H1 (cell line): ENCODE data around the gene ABHD10. TPM values are rescaled to one million over a fixed set of nuclear protein-coding genes. Genes with fewer than 3 reads are reported as not detected.

Experiments
- CTCF ChIA-PET: fragments of 300-600 bp; sonication (Branson Sonifier 250); formaldehyde crosslinking; loops from one replicate; lab custom pipeline; 2021; ENCODE audit not compliant: partially characterized antibody; lab: Charles Lee
- POLR2A ChIA-PET: fragments of 300-600 bp; sonication (Branson Sonifier 250); formaldehyde crosslinking; loops from one replicate; lab custom pipeline; 2021; ENCODE audit warnings: inconsistent platforms; ENCODE audit not compliant: partially characterized antibody; lab: Charles Lee
- DNase-seq, 2 experiments: peaks; one replicate each; pipeline versions ENCODE4 v3.0.0 to v3.0.0-alpha.2; 2010 to 2022; ENCODE audit warnings: low spot score in 2 of 2, low read depth in 1 of 2, mixed read lengths in 1 of 2
- FAIRE-seq: peaks from 2 replicates; lab custom pipeline; 2011; peaks lifted over from hg19 to GRCh38; lab: Jason Lieb, UNC
- H2AFZ ChIP-seq: 2 replicates; pipeline ENCODE4 v1.8.1; 2012; ENCODE audit warnings: low read length, inconsistent platforms
- H2AK5ac ChIP-seq: 2 replicates; pipeline ENCODE4 v1.6.1; 2013; ENCODE audit warnings: low read depth, low read length
- H2BK120ac ChIP-seq: replicated peaks from 2 replicates; pipeline ENCODE3; 2013; ENCODE audit warnings: low read depth, low read length, inconsistent platforms
- H2BK12ac ChIP-seq: 2 replicates; pipeline ENCODE4 v1.6.1; 2013; ENCODE audit warnings: low read depth, low read length
- H2BK15ac ChIP-seq: 2 replicates; pipeline ENCODE4 v1.6.1; 2013; ENCODE audit warnings: low read length
- H2BK20ac ChIP-seq: 2 replicates; pipeline ENCODE4 v1.6.1; 2013; ENCODE audit warnings: low read length
- H2BK5ac ChIP-seq: 2 replicates; pipeline ENCODE4 v1.6.1; 2013; ENCODE audit warnings: low read depth, low read length
- H3K14ac ChIP-seq: 2 replicates; pipeline ENCODE4 v1.6.1; 2013; ENCODE audit warnings: inconsistent platforms; ENCODE audit not compliant: insufficient read length
- H3K18ac ChIP-seq: 2 replicates; pipeline ENCODE4 v1.6.1; 2013; ENCODE audit warnings: low read length; ENCODE audit errors: extremely low read depth
- H3K23ac ChIP-seq: 2 replicates; pipeline ENCODE4 v1.6.1; 2013; ENCODE audit warnings: inconsistent platforms; ENCODE audit not compliant: insufficient read length
- H3K23me2 ChIP-seq: 2 replicates; pipeline ENCODE4 v1.6.1; 2013; ENCODE audit warnings: low read depth, low read length
- H3K27ac ChIP-seq: 2 replicates; pipeline ENCODE4 v1.6.1; 2011; ENCODE audit warnings: low read depth, low read length, inconsistent platforms
- H3K27me3 ChIP-seq, 4 experiments: replicated peaks in 1 of 4; 1 replicate in 1 of 4; 2 replicates in 3 of 4; pipeline versions ENCODE4 v1.6.1 to v1.8.1; 2011 to 2013; ENCODE audit warnings: low read length in 3 of 4, mild to moderate bottlenecking in 3 of 4, inconsistent platforms in 2 of 4, mixed read lengths in 2 of 4, moderate library complexity in 1 of 4; ENCODE audit not compliant: control insufficient read depth in 3 of 4, insufficient read depth in 3 of 4; ENCODE audit errors: extremely low read depth in 1 of 4
- H3K36me3 ChIP-seq, 4 experiments: 2 replicates each; pipeline versions ENCODE4 v1.6.1 to v1.8.1; 2011 to 2013; ENCODE audit warnings: mild to moderate bottlenecking in 4 of 4, low read length in 3 of 4, moderate library complexity in 2 of 4, control low read depth in 1 of 4, inconsistent platforms in 1 of 4; ENCODE audit not compliant: insufficient read depth in 4 of 4, control insufficient read depth in 2 of 4
- H3K4ac ChIP-seq: replicated peaks from 2 replicates; pipeline ENCODE3; 2013; ENCODE audit warnings: low read length, low read depth, mixed read lengths, inconsistent platforms; ENCODE audit not compliant: insufficient read length
- H3K4me1 ChIP-seq, 4 experiments: replicated peaks in 1 of 4; 1 replicate in 1 of 4; 2 replicates in 3 of 4; pipeline versions ENCODE4 v1.6.1 to v1.8.1; 2011 to 2013; ENCODE audit warnings: low read length in 3 of 4, inconsistent platforms in 2 of 4, mixed read lengths in 1 of 4; ENCODE audit not compliant: insufficient read depth in 4 of 4, control insufficient read depth in 3 of 4
- H3K4me2 ChIP-seq, 2 experiments: 2 replicates each; pipeline versions ENCODE4 v1.6.1 to v1.8.1; 2011 to 2013; ENCODE audit warnings: low read depth in 2 of 2, low read length in 2 of 2, control low read depth in 1 of 2, inconsistent platforms in 1 of 2, mild to moderate bottlenecking in 1 of 2; ENCODE audit not compliant: insufficient read depth in 1 of 2
- H3K4me3 ChIP-seq, 4 experiments: fragments of 200-600, 300-600 bp in 1 of 4; sonication (generic), shearing (Covaris generic), sonication (Bioruptor Twin) in 1 of 4; 2 replicates each; pipeline versions ENCODE4 v1.5.1 to v1.8.1; 2011 to 2016; ENCODE audit warnings: low read length in 4 of 4, low read depth in 3 of 4, control low read depth in 2 of 4, inconsistent platforms in 2 of 4, mild to moderate bottlenecking in 2 of 4, mixed read lengths in 1 of 4, moderate library complexity in 1 of 4; ENCODE audit not compliant: insufficient read depth in 2 of 4; ENCODE audit errors: extremely low read depth in 1 of 4
- H3K56ac ChIP-seq: replicated peaks from 2 replicates; pipeline ENCODE3; 2013; ENCODE audit warnings: low read depth, mild to moderate bottlenecking, mixed read lengths, low read length, inconsistent platforms; ENCODE audit not compliant: insufficient read length
- H3K79me1 ChIP-seq: 2 replicates; pipeline ENCODE4 v1.6.1; 2013; ENCODE audit warnings: low read depth, low read length, control low read depth
- H3K79me2 ChIP-seq, 2 experiments: 2 replicates each; pipeline versions ENCODE4 v1.6.1 to v1.8.1; 2012 to 2013; ENCODE audit warnings: low read length in 2 of 2, mild to moderate bottlenecking in 2 of 2, inconsistent platforms in 1 of 2; ENCODE audit not compliant: insufficient read depth in 2 of 2, control insufficient read depth in 1 of 2
- H3K9ac ChIP-seq, 4 experiments: replicated peaks in 1 of 4; 1 replicate in 1 of 4; 2 replicates in 3 of 4; pipeline versions ENCODE4 v1.6.1 to v1.8.1; 2011 to 2013; ENCODE audit warnings: low read depth in 3 of 4, low read length in 3 of 4, control low read depth in 2 of 4, mild to moderate bottlenecking in 2 of 4, moderate library complexity in 2 of 4, inconsistent platforms in 1 of 4; ENCODE audit errors: extremely low read depth in 1 of 4
- H3K9me3 ChIP-seq, 2 experiments: 2 replicates each; pipeline versions ENCODE4 v1.6.1 to v1.8.1; 2012 to 2013; ENCODE audit warnings: mild to moderate bottlenecking in 2 of 2, moderate library complexity in 2 of 2, control low read depth in 1 of 2, inconsistent platforms in 1 of 2, low read depth in 1 of 2, low read length in 1 of 2, mixed read lengths in 1 of 2; ENCODE audit not compliant: insufficient read depth in 2 of 2
- H4K20me1 ChIP-seq, 2 experiments: replicated peaks in 1 of 2; 2 replicates each; pipeline versions ENCODE3 to v1.8.1; 2011 to 2013; ENCODE audit warnings: inconsistent platforms in 2 of 2, low read length in 2 of 2, mild to moderate bottlenecking in 1 of 2; ENCODE audit not compliant: insufficient read depth in 2 of 2, control insufficient read depth in 1 of 2
- H4K5ac ChIP-seq: 2 replicates; pipeline ENCODE4 v1.6.1; 2013; ENCODE audit warnings: low read length, low read depth, mixed read lengths, inconsistent platforms; ENCODE audit not compliant: insufficient read length
- H4K8ac ChIP-seq: 2 replicates; pipeline ENCODE4 v1.8.0; 2013; ENCODE audit warnings: mild to moderate bottlenecking, moderate library complexity, low read length, inconsistent platforms; ENCODE audit not compliant: insufficient read depth; ENCODE audit errors: extremely low read depth
- H4K91ac ChIP-seq: replicated peaks from 2 replicates; pipeline ENCODE3; 2013; ENCODE audit warnings: low read length, mixed read lengths, inconsistent platforms; ENCODE audit not compliant: insufficient read length
- CTCF ChIP-seq, 3 experiments: IDR thresholded peaks; 1 replicate in 2 of 3; 2 replicates in 1 of 3; pipeline versions ENCODE4 v1.5.1 to v1.6.1; 2011; ENCODE audit warnings: low read length in 3 of 3, mild to moderate bottlenecking in 3 of 3, inconsistent platforms in 2 of 3, low read depth in 1 of 3, moderate library complexity in 1 of 3; ENCODE audit not compliant: insufficient read depth in 1 of 3; ENCODE audit errors: control extremely low read depth in 1 of 3
- EGR1 ChIP-seq: IDR thresholded peaks from 2 replicates; pipeline ENCODE4 v1.6.1; 2011; ENCODE audit warnings: low read depth, low read length, borderline replicate concordance
- JUND ChIP-seq: IDR thresholded peaks from 2 replicates; pipeline ENCODE4 v1.6.1; 2011; ENCODE audit warnings: mild to moderate bottlenecking, improper control_type of control experiment, low read length
- RAD21 ChIP-seq, 2 experiments: IDR thresholded peaks in 1 of 2; conservative IDR thresholded peaks in 1 of 2; 2 replicates each; pipeline ENCODE4 v1.6.1; 2011; ENCODE audit warnings: low read depth in 2 of 2, low read length in 2 of 2, improper control_type of control experiment in 1 of 2, inconsistent platforms in 1 of 2, mild to moderate bottlenecking in 1 of 2, moderate library complexity in 1 of 2
- SP2 ChIP-seq: IDR thresholded peaks from 2 replicates; pipeline ENCODE4 v1.6.1; 2012; ENCODE audit warnings: mild to moderate bottlenecking, low read length, inconsistent platforms
- TEAD4 ChIP-seq: IDR thresholded peaks from 2 replicates; pipeline ENCODE4 v1.6.1; 2012; ENCODE audit warnings: low read depth, low read length, inconsistent platforms, mixed read lengths
- YY1 ChIP-seq: IDR thresholded peaks from 2 replicates; pipeline ENCODE4 v1.6.1; 2011; ENCODE audit warnings: low read depth, mild to moderate bottlenecking, low read length
- ZNF274 ChIP-seq: IDR thresholded peaks from 2 replicates; pipeline ENCODE4 v1.7.0; 2012; ENCODE audit warnings: low read length, borderline replicate concordance; ENCODE audit errors: extremely low read depth
- WGBS, 2 experiments: shearing (Covaris generic) in 1 of 2; methylation state at CpG; one replicate each; pipeline versions ENCODE4 v1.1.6 to v1.1.7; 2013 to 2015; ENCODE audit warnings: low lambda C conversion rate in 2 of 2, mixed read lengths in 2 of 2, inconsistent platforms in 1 of 2, low coverage in 1 of 2, missing lambda C conversion rate in 1 of 2; ENCODE audit not compliant: insufficient replicate concordance in 2 of 2, insufficient coverage in 1 of 2, insufficient read length in 1 of 2; ENCODE audit errors: extremely low coverage in 1 of 2, missing lambda C conversion rate in 1 of 2; 5-methylcytosine and 5-hydroxymethylcytosine counted together
- polyA plus RNA-seq, 7 experiments: library from polyadenylated mRNA; depleted of rRNA in 3 of 7; stranded (reverse) in 5 of 7; unstranded in 2 of 7; fragments of >200 nt in 5 of 7; fragments of 200-250 nt in 2 of 7; gene quantifications; 1 replicate in 5 of 7; 2 replicates in 1 of 7; 4 replicates in 1 of 7; pipeline versions ENCODE4 v1.2.1 to v1.2.3, GENCODE V29; 2011 to 2013; ENCODE audit warnings: missing spikeins in 2 of 7, mixed read lengths in 2 of 7
- total RNA-seq: library from RNA; stranded (reverse); fragmentation: NEBNext Ultra II Directional; extraction: Animal tissue kit (Norgen Biotek cat#: 25700); gene quantifications from 2 replicates; pipeline ENCODE4 v1.2.1, GENCODE V29; 2021

Gene ABHD10
- total and polyA plus RNA-seq, 2 of the 8 experiments (the other 6 are each of a cell fraction or from before 2014, with no cell fraction given): 10.9 to 24.6 TPM

- Histone ChIP-seq H3K36me3 (no peaks in the 10 kb centered on the region), H3K56ac (no peak overlapping the region), H3K79me1 (no peaks in the 10 kb centered on the region), H3K9me3 (no peaks in the 10 kb centered on the region), H3K27me3 (no peaks in the 10 kb centered on the region), H3K79me2 (no peaks in the 10 kb centered on the region), H3K18ac (no peak overlapping the region), H2BK12ac (no peak overlapping the region), H2BK20ac (no peak overlapping the region), H2BK120ac (no peak overlapping the region), H3K27ac (no peak overlapping the region), H4K91ac (no peak overlapping the region), H2AK5ac (no peak overlapping the region), H3K14ac (no peak overlapping the region), H3K4me3 (no peak overlapping the region), H2BK15ac (no peak overlapping the region), H4K8ac (no peak overlapping the region), H3K4me1 (no peaks in the 10 kb centered on the region), H2BK5ac (no peak overlapping the region), H3K23me2 (no peaks in the 10 kb centered on the region; the same call in 1 of the 2 replicates), H2AFZ (no peak overlapping the region), H3K23ac (no peak overlapping the region), H3K4me2 (no peak overlapping the region), H3K4ac (no peak overlapping the region), H4K20me1 (no peaks in the 10 kb centered on the region), H3K9ac (no peak overlapping the region), H4K5ac (no peak overlapping the region)
- ChIA-PET CTCF (interaction anchor here (0.6 to 12.0 kb wide), 56 partner anchors 9 to 698 kb away, joined by 3 to 384 read pairs (median 4); partner anchors contain the start of genes ABHD10, TAGLN3 and TMPRSS7), POLR2A (interaction anchor here (0.7 to 2.2 kb wide), 5 partner anchors 10 to 35 kb away, joined by 3 to 22 read pairs (median 5); partner anchors contain the start of genes ABHD10 and TAGLN3)
- FAIRE-seq (peak; percentile 78), DNase-seq (peak; percentile 59 to 67)
- WGBS, 2 experiments: 53% methylated on average over 19 of the region's 19 CpGs; no CpG with 5 or more reads in 1 of the 2 experiments
- TF ChIP-seq EGR1: peak; percentile 36; the same call in 1 of the 2 replicates
- TF ChIP-seq RAD21 (IDR thresholded peaks at IDR 0.05 in 1 of 2, conservative IDR thresholded peaks at IDR 0.05 in 1 of 2; ENCODE audit: low read depth in 2 of 2, low read length in 2 of 2): peak; percentile 86 to 87
- TF ChIP-seq TEAD4: peak; percentile 25; the same call in 1 of the 2 replicates
- TF ChIP-seq ZNF274: no peak
- TF ChIP-seq YY1: no peak
- no peak for TF ChIP-seq SP2
- peak; percentile 66 to 84 (median 73) for TF ChIP-seq CTCF (IDR thresholded peaks at IDR 0.05; ENCODE audit: control extremely low read depth in 1 of 3, insufficient read depth in 1 of 3, low read depth in 1 of 3, low read length in 3 of 3)
- no peak for TF ChIP-seq JUND
Measured at GRCh38 chr3:112013058-112013783, 34.4 kb downstream of the ABHD10 start.
